PC-3 (cell line): ENCODE measurements around the gene C22orf23.

ENCODE experiments used
- CTCF ChIP-seq: fragments of 300-600 bp; sonication (generic); conservative IDR thresholded peaks from 2 replicates; pipeline ENCODE4 v1.5.1; 2017; ENCODE audit warnings: antibody characterized with exemption, low read depth, mild to moderate bottlenecking, low read length
- EZH2 ChIP-seq: fragments of 300-600 bp; sonication (generic); IDR thresholded peaks from one replicate; pipeline ENCODE4 v1.6.1; 2017; ENCODE audit warnings: antibody characterized with exemption, mild to moderate bottlenecking, low read length; ENCODE audit not compliant: unreplicated experiment

DNA sequence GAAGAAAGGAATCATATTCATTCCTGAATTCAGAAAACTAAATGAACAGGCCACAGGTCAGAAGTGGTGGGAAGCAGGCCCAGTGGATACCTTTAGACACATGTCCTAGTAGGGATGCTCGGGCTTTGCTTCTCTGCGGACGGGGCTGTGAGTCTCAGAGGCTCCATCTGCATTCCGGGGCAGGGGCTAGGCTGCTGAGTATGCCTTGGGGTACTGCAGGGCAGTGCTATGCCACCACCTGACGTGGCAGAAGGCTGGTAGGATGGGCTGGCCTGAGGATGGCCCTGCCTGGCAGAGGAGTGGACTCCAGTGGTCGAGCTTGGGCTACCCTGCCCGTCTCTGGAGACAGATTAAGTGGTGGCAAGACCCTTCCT, 9.6 kb downstream of the C22orf23 start:
- TF ChIP-seq EZH2 (no peak), CTCF (no peak)
